Activated CD4-positive, alpha-beta T cell treated with anti-CD3 and anti-CD28 coated beads, Interleukin-2, amount 10 ng/mL, durations not matched to agents 24 days and 14 days (primary cell): Measurements from ENCODE around the gene GRAMD1A. TPM values are rescaled to one million over a fixed set of nuclear protein-coding genes. Genes with fewer than 3 reads are reported as not detected.
"Not testable (repeated sequence)": the region's sequence is repeated elsewhere in the genome, so short reads cannot be mapped to it uniquely, and the experiment has no call there.

Experiments
- DNase-seq: peaks from one replicate; pipeline ENCODE4 v3.0.0; 2022
- H3K27ac Mint-ChIP-seq: one replicate; pipeline ENCODE4 v1.8.0; 2022; ENCODE audit warnings: mild to moderate bottlenecking, mixed read lengths
- H3K27me3 Mint-ChIP-seq: one replicate; pipeline ENCODE4 v1.8.0; 2022; ENCODE audit warnings: mixed read lengths
- H3K36me3 Mint-ChIP-seq: one replicate; pipeline ENCODE4 v1.8.0; 2022; ENCODE audit warnings: low read depth, mild to moderate bottlenecking, mixed read lengths
- H3K4me1 Mint-ChIP-seq: one replicate; pipeline ENCODE4 v1.8.0; 2021; ENCODE audit warnings: mixed read lengths
- H3K4me3 Mint-ChIP-seq: one replicate; pipeline ENCODE4 v1.8.0; 2022; ENCODE audit warnings: mild to moderate bottlenecking, moderate library complexity, mixed read lengths
- H3K9me3 Mint-ChIP-seq: one replicate; pipeline ENCODE4 v1.8.0; 2021; ENCODE audit warnings: mixed read lengths
- intact Hi-C: fragments of 100-400 bp; cut with micrococcal nuclease; formaldehyde crosslinking; loops from one replicate; pipeline ENCODE4 v1.15.1; 2023
- total RNA-seq: library from RNA; stranded (reverse); gene quantifications from 2 replicates; pipeline ENCODE4 v1.2.3, GENCODE V29; 2022

The GRAMD1A gene
- total RNA-seq, 1 donor from 2014 or later, result 176 TPM

- Mint-ChIP-seq H3K4me3 (no peak overlapping the region), H3K4me1 (peaks cover 8% of the 10 kb centered on the region), H3K36me3 (peaks cover 9% of the 10 kb centered on the region), H3K27me3 (no peaks in the 10 kb centered on the region), H3K27ac (no peak overlapping the region), H3K9me3 (peaks cover 17% of the 10 kb centered on the region)
- DNase-seq, result no peak
- intact Hi-C loops, result no loop called here
These were observed 32.6 kb upstream of the GRAMD1A start for GRCh38 chr19:34967551-34967950.

DNA sequence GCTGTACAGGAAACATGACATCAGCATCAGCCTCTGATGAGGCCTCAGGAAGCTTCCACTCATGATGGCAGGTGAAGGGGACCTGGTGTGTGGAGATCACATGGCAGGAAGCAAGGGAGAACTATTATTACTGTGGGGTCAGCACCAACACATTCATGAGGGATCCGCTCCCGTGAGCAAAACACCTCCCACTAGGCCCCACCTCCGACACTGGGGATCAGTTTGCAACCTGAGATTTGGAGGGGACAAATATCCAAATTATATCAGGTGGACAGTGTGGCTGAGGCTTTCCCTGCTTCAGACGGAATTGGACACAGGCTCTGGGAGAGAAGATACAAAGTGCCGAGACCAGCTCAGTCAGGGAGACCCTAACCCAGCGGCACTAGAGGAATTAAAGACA is 30.4 kb upstream of the GRAMD1A start:
- Mint-ChIP-seq H3K9me3 (peaks cover 12% of the 10 kb centered on the region), H3K36me3 (no peaks in the 10 kb centered on the region), H3K27me3 (no peaks in the 10 kb centered on the region), H3K27ac (no peak overlapping the region), H3K4me3 (no peak overlapping the region), H3K4me1 (peaks cover 10% of the 10 kb centered on the region)
- intact Hi-C loops, result no loop called here
- no peak for DNase-seq

DNA sequence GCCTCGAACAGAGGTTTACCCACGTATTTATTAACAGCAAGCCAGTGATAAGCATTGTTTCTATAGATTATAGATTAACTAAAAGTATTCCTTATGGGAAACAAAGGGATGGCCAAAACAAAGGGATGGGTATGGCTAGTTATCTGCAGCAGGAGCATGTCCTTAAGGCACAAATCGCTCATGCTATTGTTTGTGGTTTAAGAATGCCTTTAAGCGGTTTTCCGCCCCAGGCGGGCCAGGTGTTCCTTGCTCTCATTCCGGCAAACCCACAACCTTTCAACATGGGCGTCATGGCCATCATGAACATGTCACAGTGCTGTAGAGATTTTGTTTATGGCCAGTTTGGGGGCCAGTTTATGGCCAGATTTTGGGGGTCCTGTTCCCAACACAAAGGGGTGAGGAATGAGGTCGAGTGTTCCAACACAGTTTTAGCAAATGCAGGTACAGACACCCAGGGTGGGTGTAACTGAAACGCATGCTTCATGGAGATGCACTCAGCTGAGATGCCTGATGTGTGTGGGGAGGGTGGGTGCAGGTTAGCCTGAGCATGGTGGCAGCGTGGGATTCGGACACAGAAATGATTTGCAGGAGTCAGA is 29.8 kb upstream of the GRAMD1A start:
- H3K27me3 Mint-ChIP-seq, DNase-seq, intact Hi-C loops, H3K27ac Mint-ChIP-seq, H3K4me3 Mint-ChIP-seq, H3K36me3 Mint-ChIP-seq: not testable (repeated sequence)
- H3K4me1 Mint-ChIP-seq, result peaks cover 11% of the 10 kb centered on the region
- peaks cover 12% of the 10 kb centered on the region for H3K9me3 Mint-ChIP-seq

DNA sequence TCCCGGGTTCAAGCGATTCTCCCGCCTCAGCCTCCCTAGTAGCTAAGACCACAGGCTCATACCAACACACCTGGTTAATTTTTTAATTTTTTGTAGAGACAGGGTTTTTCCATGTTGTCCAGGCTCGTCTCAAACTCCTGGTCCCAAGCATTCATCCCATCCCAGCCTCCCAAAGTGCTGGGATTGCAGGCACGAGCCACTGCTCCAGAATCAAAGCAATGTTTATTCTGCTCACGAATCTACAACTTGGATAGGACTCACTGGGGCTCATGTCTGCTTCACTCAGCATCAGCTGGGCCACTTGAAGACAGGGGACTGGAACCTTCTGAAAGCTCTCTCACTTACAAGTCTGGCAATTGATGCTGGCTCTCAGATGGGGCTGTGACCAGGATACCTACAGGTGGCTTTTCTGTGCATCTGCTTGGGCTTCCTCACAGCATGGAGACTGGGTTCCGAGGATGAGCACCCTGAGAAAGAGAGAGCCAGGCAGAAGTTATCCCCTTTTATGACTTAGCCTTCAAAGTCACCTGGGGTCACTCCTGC is 27.9 kb upstream of the GRAMD1A start:
- Mint-ChIP-seq H3K9me3 (peaks cover 15% of the 10 kb centered on the region), H3K4me1 (peaks cover 14% of the 10 kb centered on the region), H3K4me3 (no peak overlapping the region), H3K36me3 (no peaks in the 10 kb centered on the region), H3K27ac (no peak overlapping the region), H3K27me3 (no peaks in the 10 kb centered on the region)
- no peak for DNase-seq
- intact Hi-C loops, result loop anchor here (2.0 kb wide), 1 partner anchor 19 kb away; no protein-coding TSS in a partner anchor

DNA sequence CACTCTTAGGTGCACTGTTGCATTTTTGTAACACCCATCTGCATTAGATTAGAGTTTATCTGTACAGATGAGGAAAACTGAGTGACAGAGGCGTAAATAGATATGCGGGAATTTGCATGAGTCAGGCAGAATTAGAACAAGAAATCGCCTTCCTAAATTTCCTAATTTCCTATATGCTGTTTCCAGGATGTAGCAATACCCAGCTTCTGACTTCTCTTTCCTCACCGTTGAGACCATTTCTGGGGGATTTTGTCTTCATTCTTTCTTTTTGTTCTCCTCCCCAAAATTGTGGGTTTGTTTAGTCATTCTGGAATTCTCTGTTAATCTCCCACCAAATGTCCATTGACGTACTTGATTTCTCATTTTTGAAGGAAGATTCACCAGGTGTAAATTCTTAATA is 25.5 kb upstream of the GRAMD1A start:
- Mint-ChIP-seq H3K27ac (no peak overlapping the region), H3K4me3 (no peak overlapping the region), H3K27me3 (peaks cover 3% of the 10 kb centered on the region), H3K4me1 (peaks cover 14% of the 10 kb centered on the region), H3K36me3 (no peaks in the 10 kb centered on the region), H3K9me3 (peaks cover 7% of the 10 kb centered on the region)
- no peak for DNase-seq
- intact Hi-C loops, result no loop called here

DNA sequence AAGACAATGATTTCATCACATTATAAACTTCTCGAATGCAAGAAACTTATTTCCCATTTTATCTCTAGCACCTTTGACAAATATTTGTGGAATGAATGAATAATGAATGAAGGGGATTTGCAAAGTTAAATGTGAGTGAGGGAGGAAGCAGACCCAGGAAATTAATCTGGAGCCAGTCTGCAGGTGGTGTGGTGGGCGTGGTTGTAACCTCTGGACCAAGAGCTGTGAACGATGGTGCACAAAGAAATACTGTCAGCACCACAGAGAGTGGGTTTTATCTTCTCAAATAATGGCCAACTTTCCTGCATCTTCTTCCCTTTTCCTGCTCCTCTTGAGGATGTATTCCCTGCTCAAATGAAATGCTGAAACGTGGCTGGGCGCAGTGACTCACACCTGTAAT is 25.1 kb upstream of the GRAMD1A start:
- Mint-ChIP-seq H3K27ac (peak overlapping the region; percentile 45), H3K9me3 (peaks cover 7% of the 10 kb centered on the region), H3K36me3 (no peaks in the 10 kb centered on the region), H3K27me3 (peaks cover 3% of the 10 kb centered on the region), H3K4me1 (peaks cover 14% of the 10 kb centered on the region), H3K4me3 (no peak overlapping the region)
- DNase-seq, result no peak
- intact Hi-C loops, result no loop called here

DNA sequence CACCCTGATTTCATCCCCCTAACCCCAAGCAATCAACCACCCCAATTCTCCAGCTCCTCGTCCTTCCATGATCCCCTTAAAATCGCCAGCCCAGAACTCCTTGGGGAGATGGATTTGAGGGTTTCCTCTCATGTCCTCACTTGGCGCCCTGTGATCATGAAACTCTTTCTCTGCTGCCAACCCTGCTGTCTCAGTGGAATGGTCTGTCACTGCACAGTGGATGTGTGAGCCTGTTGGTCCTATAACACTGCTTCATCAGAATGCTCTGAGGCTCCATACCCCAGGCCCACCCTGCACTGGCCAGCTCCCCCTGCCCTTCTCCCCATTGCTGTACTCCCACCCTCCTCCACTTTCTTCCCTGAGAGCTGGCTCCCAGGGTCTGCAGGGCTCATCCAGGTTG is 23.5 kb upstream of the GRAMD1A start:
- Mint-ChIP-seq H3K9me3 (peaks cover 7% of the 10 kb centered on the region), H3K4me1 (peaks cover 14% of the 10 kb centered on the region), H3K27me3 (peaks cover 3% of the 10 kb centered on the region), H3K36me3 (no peaks in the 10 kb centered on the region), H3K27ac (no peak overlapping the region), H3K4me3 (no peak overlapping the region)
- DNase-seq, result no peak
- intact Hi-C loops, result no loop called here

GRCh38 chr19:34979819-34980640 is 20.1 kb upstream of the GRAMD1A start:
- intact Hi-C loops, result no loop called here
- H3K4me3 Mint-ChIP-seq, result no peak overlapping the region
- peaks cover 3% of the 10 kb centered on the region for H3K4me1 Mint-ChIP-seq
- no peak for DNase-seq
- H3K27ac Mint-ChIP-seq, result no peak overlapping the region
- peaks cover 7% of the 10 kb centered on the region for H3K9me3 Mint-ChIP-seq
- peaks cover 7% of the 10 kb centered on the region for H3K27me3 Mint-ChIP-seq
- H3K36me3 Mint-ChIP-seq, result no peaks in the 10 kb centered on the region

GRCh38 chr19:34982275-34982674 is 17.8 kb upstream of the GRAMD1A start:
- Mint-ChIP-seq H3K4me3 (no peak overlapping the region), H3K27ac (no peak overlapping the region), H3K4me1 (peaks cover 9% of the 10 kb centered on the region), H3K27me3 (peaks cover 7% of the 10 kb centered on the region), H3K9me3 (no peaks in the 10 kb centered on the region), H3K36me3 (no peaks in the 10 kb centered on the region)
- intact Hi-C loops, result no loop called here
- no peak for DNase-seq

DNA sequence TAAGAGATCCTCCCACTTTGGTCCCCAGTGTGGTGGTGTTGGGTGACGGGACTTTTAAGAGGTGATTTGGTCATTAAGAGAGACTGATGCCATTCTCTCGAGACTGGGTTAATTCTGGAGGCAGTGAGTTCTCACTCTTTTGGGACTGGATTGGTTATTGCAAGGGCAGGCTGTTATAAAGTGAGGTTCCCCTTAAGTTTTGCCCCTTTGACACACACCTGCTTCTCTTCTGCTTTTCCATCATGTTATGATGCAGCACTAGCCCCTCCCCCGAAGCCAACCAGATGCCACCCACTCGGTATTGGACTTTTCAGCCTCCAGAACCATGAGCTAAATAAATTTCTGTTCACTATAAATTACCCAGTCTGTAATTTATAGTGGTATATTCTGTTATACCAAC is 16.3 kb upstream of the GRAMD1A start:
- Mint-ChIP-seq H3K27ac (no peak overlapping the region), H3K4me1 (peaks cover 13% of the 10 kb centered on the region), H3K36me3 (no peaks in the 10 kb centered on the region), H3K4me3 (no peak overlapping the region), H3K27me3 (peaks cover 7% of the 10 kb centered on the region), H3K9me3 (no peaks in the 10 kb centered on the region)
- DNase-seq, result no peak
- intact Hi-C loops, result no loop called here

GRCh38 chr19:34984287-34984686 is 15.8 kb upstream of the GRAMD1A start:
- intact Hi-C loops, result no loop called here
- no peak overlapping the region for H3K27ac Mint-ChIP-seq
- H3K9me3 Mint-ChIP-seq, result no peaks in the 10 kb centered on the region
- H3K4me3 Mint-ChIP-seq, result no peak overlapping the region
- H3K27me3 Mint-ChIP-seq, result peaks cover 5% of the 10 kb centered on the region
- DNase-seq, result no peak
- H3K4me1 Mint-ChIP-seq, result peaks cover 18% of the 10 kb centered on the region
- no peaks in the 10 kb centered on the region for H3K36me3 Mint-ChIP-seq

- DNase-seq, result peak; percentile 76
- H3K4me3 Mint-ChIP-seq, result peak overlapping the region; percentile 10
- intact Hi-C loops, result no loop called here
These were observed 14.7 kb upstream of the GRAMD1A start for GRCh38 chr19:34985249-34986022.

DNA sequence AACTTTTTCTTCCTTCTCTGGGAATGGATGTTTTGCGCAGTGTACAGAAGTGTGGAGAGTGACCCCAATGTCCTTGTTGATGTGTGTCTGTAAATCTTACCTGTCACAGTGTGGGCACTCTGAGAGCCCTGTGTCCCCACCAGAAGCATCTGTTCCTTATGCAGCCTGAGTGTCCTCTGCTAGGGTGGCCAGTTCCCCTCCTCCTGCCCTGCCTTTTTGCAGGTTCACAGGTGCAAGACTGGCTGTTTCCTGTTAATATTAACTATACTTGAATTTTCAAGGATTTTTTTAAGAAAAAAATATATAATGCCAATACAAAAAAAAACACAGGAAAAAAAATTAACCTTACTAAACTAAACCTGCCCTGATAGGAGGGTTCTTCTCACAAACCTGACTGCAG is 12.0 kb upstream of the GRAMD1A start:
- Mint-ChIP-seq H3K4me3 (no peak overlapping the region), H3K36me3 (peaks cover 2% of the 10 kb centered on the region), H3K9me3 (no peaks in the 10 kb centered on the region), H3K27me3 (peaks cover 2% of the 10 kb centered on the region), H3K27ac (no peak overlapping the region), H3K4me1 (peaks cover 30% of the 10 kb centered on the region)
- intact Hi-C loops, result no loop called here
- DNase-seq, result no peak

More at GRCh38 chr19:34985249-34986022, 14.7 kb upstream of the GRAMD1A start:
- H3K36me3 Mint-ChIP-seq, result no peaks in the 10 kb centered on the region
- peaks cover 4% of the 10 kb centered on the region for H3K27me3 Mint-ChIP-seq
- no peaks in the 10 kb centered on the region for H3K9me3 Mint-ChIP-seq
- peak overlapping the region; percentile 67 for H3K27ac Mint-ChIP-seq
- H3K4me1 Mint-ChIP-seq, result peaks cover 24% of the 10 kb centered on the region

- intact Hi-C loops, result no loop called here
- peaks cover 2% of the 10 kb centered on the region for H3K27me3 Mint-ChIP-seq
- H3K27ac Mint-ChIP-seq, result peak overlapping the region; percentile 64
- H3K4me1 Mint-ChIP-seq, result peaks cover 30% of the 10 kb centered on the region
- no peaks in the 10 kb centered on the region for H3K9me3 Mint-ChIP-seq
- no peak overlapping the region for H3K4me3 Mint-ChIP-seq
- H3K36me3 Mint-ChIP-seq, result peaks cover 2% of the 10 kb centered on the region
- no peak for DNase-seq
These were observed 10.8 kb upstream of the GRAMD1A start for GRCh38 chr19:34989298-34989697.
